Glomerular visceral epithelial cell (primary cell): Measurements from ENCODE around the gene GOLGA2.

Experiments used
- DNase-seq: peaks from one replicate; pipeline ENCODE4 v3.0.0-alpha.2; 2016; ENCODE audit errors: extremely low spot score

The GOLGA2 gene

GRCh38 chr9:128292009-128292408 is 16.2 kb upstream of the GOLGA2 start:
- no peak for DNase-seq

DNA sequence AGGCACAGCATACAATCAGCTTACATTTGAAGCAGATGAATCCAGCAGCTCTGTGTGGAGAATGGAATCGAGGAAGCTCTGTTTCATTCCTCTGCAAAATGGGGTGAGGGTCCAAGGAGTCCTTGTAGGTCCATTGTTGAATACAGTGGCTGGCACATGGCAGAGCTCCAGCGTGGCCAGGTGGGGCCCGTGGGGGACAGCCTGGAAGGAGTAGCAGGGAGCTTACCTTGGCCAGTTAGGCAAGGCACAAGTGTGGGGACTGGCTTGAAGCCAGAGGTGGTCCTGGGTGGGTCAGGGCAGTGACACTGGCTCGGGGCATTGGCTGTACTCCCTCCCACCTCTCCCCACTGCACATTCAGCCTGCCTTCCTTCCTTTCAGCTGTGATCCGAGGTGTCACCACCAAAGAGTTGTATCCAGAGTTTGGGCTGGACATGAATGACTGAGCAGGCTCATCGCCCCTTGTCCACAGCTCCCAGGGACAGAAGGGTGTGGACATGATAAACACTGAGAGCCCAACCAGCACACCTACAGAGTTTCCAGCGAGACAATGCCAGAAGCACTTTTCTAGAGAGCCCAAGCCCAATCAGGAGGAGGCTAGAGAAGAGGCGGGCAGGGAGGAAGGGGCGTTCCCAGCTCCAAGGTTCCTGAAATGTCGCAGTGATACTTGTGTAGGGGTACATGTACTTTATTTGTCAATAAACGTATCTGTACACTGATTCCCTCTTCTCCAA is 12.6 kb upstream of the GOLGA2 start:
- no peak for DNase-seq

- DNase-seq = no peak
Observed at GRCh38 chr9:128286440-128286839, 10.6 kb upstream of the GOLGA2 start.

DNA sequence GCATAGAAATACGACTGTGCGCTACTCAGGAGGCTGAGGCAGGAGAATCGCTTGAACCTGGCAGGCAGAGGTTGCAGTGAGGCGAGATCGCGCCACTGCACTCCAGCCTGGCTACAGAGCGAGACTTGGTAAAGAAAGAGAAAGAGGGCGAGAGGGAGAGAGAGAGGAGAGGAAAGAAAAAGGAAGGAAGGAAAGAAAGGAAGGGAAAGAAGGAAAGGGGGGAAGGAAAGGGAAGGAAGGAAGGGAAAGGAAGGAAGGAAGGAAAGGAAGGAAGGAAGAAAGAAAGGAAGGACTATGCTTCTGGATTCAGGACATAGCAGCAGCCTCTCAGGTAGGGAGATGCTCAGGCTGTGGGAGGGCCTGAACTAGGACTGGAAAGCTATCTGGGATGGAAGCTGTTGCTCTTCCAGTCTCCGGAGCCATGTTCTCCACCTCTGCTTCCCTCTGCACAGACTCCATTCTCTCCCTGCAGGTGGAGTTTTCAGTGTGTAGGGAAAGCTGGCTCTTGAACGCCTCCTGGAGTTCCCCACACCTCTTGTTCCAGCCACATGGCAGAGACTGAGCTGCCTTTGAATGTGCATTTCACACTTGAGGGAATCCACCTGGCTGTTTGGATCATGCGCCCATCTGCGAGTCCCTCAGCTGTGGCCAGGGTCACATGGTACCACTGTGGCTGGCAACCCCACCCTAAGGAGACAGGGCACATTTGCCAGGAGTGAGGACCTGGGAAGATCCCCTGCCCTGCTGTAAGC is 9.4 kb upstream of the GOLGA2 start:
- DNase-seq = no peak

DNA sequence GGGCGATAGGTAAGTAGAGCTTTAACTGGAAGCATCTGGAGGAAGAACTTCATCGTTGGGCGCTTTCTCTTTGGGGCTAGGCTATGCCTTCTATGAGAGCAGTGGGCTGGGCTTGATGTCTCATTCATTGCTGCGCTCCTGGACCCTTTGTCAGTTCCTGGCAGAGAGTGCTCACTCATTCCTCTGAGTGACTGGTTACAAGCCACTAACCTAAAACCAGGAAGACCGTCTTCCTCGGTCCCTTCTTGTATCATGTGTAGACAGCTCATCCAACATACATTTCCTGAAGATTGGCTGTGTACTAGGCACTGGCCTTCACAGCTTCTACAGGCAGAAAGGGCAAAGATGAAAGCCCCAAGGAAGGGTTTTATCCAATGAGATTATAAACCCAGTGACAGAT is 6.7 kb upstream of the GOLGA2 start:
- peak; percentile 9 for DNase-seq

- no peak for DNase-seq
Observed at GRCh38 chr9:128280084-128280622, 4.3 kb upstream of the GOLGA2 start.

DNA sequence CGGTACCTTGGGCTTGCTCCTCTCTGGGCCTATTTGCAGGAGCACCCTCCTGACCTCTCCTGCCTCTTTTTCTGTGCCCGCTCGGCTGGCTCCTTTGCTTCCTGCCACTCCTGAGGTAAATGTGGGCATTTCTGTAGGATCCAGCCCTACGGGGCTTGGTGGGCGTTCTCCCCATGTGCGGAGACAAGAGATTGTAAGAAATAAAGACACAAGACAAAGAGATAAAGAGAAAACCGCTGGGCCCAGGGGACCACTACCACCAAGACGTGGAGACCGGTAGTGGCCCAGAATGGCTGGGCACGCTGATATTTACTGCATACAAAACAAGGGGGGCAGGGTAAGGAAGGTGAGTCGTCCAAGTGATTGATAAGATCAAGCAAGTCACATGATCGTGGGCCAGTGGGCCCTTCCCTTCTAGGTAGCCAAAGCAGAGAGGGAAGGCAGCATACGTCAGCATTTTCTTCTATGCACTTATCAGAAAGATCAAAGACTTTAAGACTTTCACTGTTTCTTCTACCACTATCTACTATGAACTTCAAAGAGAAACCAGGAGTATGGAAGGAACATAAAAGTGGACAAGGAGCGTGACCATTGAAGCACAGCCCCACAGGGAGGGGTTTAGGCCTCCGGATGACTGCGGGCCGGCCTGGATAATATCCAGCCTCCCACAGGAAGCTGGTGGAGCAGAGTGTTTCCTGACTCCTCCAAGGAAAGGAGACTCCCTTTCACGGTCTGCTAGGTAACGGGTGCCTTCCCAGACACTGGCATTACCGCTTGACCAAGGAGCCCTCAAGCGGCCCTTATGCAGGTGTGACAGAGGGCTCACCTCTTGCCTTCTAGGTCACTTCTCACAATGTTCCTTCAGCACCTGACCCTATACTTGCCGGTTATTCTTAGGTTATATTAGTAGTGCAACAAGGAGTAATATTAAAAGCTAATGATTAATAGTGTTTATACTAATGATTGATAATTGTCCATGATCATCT is 3.6 kb upstream of the GOLGA2 start:
- peak; percentile 71 for DNase-seq

GRCh38 chr9:128276574-128277270 is 915 bp upstream of the GOLGA2 start:
- peak; percentile 42 for DNase-seq

- DNase-seq = peak; percentile 100
Observed at GRCh38 chr9:128276008-128276573, 284 bp upstream of the GOLGA2 start, which contains the start of gene SWI5. Gene SWI5 (plus strand): TSS chr9:128276276.

DNA sequence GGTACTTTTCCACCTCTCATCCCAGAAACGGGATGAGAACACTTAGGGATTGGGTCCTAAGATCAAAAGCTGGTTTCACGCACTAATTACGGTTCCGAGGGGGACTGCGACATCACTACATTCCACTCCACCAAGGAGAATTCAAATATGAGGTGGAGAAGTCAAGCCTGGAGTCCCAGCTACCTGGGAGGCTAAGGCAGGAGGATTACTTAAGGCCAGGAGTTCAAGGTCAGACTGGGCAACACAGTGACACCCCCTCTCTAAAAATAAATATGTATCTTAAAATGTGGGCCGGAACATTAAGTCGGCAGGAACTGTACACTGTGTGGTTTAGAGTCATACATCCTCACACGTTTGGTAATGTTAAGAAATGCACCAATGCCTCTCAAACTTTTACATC is 1.6 kb downstream of the GOLGA2 start:
- no peak for DNase-seq

DNA sequence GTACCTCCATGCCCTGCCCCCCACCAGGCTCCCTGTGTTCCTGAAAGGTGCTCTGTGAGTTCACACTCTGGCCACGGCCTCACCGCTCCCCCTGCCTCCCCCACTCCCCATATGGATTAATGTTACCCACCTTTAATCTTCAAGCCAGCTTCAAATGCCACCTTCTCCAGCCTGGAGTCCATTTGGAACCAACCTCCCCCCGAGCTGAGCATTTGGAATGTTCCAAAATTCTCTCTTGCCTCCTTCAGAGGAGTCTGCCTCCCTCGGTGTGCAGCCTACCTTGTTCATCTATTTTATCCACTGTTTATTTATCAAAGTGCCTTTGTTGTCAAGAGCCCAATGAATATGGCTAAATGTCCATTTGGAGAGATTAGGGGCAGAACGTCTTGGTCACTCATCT is 4.3 kb downstream of the GOLGA2 start:
- DNase-seq = no peak

- DNase-seq = no peak
Observed at GRCh38 chr9:128271112-128271511, 4.7 kb downstream of the GOLGA2 start.

- DNase-seq = no peak
Observed at GRCh38 chr9:128266868-128267590, 8.8 kb downstream of the GOLGA2 start.

DNA sequence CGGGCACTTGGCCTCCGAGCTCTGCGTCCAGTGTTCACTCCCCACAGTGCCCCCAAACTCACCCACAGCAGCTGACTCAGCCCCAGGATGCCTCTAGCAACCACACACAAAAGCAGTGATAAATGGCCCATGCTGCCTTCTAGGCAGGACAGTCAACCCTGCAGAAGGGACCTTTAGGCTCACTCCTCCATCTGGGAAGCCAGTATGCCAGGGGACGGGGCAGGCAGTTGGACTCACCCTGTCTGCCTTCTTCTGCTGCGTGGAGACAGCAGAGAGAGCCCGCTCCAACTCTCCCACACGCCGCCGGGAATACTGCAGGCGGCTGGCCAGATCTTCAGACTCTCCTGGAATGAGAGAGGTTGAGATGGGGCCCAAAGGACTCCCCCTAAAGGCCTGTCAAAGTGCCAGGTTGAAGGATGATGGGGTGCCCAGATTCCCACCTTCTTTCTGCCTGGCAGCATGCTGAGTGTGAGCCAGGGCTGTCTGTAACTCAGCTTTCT is 10.4 kb downstream of the GOLGA2 start:
- no peak for DNase-seq

DNA sequence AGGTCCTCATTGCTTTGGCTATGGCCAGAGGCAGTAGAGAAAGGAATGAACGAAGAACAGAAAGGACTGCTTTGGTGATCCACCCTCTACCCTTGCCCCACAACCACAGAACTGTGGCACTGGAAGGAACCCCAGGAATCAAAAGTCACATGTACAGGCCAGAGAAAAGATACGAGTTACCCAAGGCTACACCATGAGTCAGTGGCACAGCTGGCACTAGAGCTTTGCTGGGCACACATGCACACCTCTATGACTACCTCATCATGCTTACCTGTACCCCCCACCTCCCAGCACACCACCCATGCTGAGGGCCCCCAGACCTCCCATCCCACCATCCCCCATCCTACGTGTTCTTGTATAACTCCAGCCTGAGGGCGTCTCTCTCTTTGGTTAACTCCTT is 13.1 kb downstream of the GOLGA2 start:
- no peak for DNase-seq

DNA sequence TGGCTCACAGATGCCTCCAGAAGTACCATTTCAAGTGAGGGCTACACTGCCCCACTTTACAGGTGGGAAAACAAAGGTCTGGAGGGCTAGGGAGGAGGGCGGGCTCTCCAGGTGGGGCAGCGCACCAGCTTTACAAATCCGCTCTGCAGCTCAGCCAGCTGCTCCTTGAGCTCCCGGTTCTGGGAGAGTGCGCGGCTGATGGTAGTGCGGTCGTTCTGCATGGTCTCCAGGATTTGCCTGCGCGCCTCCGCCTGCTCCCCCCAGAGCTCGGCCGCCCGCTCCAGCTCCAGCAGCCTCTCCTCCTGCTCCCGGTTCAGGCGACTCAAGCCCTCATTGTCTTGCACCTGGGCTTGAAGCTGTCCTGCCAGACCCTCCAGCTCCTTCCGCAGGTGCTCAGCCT is 15.5 kb downstream of the GOLGA2 start:
- no peak for DNase-seq

DNA sequence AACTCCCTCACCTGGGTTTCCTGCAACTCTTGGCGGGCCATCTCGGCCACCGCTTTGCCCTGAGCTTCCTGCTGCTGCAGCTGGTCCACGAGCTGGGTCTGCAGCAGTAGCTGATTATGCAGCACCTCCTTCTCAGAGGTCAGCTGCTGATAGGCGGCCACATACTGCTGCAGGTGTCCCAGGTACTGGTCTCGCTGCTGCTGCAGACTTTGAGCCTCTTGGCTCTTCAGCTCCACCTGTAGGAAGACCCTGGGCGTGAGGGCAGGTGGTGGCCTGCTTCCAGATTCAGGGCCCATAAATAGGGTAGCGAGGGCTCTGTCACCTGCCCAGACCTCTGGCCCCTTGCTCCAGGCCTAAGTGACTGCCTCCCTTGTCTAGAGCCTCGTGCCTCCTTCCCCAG is 16.7 kb downstream of the GOLGA2 start:
- DNase-seq = no peak

- no peak for DNase-seq
Observed at GRCh38 chr9:128258326-128258725, 17.5 kb downstream of the GOLGA2 start.

DNA sequence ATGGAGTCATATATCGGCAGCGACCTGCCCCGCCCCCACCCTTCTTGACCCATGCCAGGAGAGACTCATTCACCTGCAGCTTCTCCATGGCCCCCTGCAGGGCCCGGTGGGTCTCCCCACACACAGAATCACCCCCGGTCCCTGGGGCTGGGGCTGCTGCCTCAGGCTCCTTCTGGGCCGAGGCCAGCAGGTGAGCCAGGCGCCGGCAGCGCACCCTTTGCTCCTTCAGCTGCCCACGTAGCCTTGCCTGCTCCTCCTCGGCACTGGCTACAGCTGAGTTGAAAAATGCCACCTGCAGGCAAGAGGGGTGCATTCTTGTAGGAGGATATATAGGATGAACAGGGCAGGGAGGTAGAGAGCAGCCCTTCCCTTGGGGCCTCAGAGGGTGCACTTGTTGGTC is 17.9 kb downstream of the GOLGA2 start:
- no peak for DNase-seq
